ENCODE measurements around the gene SLC12A8. TPM values are rescaled to one million over a fixed set of nuclear protein-coding genes. Genes with fewer than 3 reads are reported as not detected.

SLC12A8 gene
- total RNA-seq, 2 donors from 2014 or later, result 20.7 to 33.7 TPM

DNA sequence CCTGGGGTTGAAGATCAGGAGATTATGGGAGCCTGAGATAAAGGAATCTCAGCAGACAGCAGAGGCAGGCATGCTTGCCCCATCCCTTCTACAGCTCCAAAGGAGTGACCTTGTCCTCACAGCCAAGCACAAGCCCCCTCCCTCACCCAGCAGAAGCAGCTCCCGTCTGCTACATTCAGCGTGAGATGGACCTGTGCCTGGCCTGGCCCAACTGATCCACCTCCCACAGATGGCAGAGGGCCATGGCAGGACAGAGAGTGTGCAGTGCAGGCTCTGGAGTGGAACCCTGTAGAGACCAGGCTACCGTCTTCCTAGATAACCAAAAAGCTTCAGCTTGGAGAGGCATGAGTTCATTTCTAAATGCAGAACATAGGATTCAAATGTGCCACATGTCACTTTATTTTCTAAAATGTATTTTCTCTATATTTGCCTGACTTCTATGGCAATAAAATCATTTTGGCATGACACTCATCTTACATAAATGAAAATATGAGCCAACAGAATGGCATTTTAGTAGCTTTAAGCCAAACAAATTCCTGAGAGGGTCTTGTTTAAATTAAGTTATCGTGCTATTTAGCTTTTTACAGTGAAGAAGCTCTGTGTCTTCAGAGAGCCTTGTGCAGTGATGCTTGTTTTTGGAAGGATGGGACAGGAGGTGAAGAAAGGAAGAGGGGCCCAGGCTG lies 43.7 kb downstream of the SLC12A8 start:
- Histone ChIP-seq H3K27me3 (no peaks in the 10 kb centered on the region), H3K4me3 (no peak overlapping the region), H3K9ac (ENCODE audit: low read depth in 2 of 2, low read length in 2 of 2) (no peak overlapping the region), H3K27ac (no peak overlapping the region), H3K4me1 (peaks cover 7% of the 10 kb centered on the region), H3K9me3 (no peaks in the 10 kb centered on the region), H3K36me3 (no peaks in the 10 kb centered on the region)
- intact Hi-C loops (cut with DNase I), result loop anchor here (10.0 kb wide), 2 partner anchors 174 to 244 kb away; no protein-coding TSS in a partner anchor
- TF ChIP-seq, protein P1, sequence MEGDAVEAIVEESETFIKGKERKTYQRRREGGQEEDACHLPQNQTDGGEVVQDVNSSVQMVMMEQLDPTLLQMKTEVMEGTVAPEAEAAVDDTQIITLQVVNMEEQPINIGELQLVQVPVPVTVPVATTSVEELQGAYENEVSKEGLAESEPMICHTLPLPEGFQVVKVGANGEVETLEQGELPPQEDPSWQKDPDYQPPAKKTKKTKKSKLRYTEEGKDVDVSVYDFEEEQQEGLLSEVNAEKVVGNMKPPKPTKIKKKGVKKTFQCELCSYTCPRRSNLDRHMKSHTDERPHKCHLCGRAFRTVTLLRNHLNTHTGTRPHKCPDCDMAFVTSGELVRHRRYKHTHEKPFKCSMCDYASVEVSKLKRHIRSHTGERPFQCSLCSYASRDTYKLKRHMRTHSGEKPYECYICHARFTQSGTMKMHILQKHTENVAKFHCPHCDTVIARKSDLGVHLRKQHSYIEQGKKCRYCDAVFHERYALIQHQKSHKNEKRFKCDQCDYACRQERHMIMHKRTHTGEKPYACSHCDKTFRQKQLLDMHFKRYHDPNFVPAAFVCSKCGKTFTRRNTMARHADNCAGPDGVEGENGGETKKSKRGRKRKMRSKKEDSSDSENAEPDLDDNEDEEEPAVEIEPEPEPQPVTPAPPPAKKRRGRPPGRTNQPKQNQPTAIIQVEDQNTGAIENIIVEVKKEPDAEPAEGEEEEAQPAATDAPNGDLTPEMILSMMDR (IDR thresholded peaks at IDR 0.05), result no peak
- DNase-seq, result no peak

DNA sequence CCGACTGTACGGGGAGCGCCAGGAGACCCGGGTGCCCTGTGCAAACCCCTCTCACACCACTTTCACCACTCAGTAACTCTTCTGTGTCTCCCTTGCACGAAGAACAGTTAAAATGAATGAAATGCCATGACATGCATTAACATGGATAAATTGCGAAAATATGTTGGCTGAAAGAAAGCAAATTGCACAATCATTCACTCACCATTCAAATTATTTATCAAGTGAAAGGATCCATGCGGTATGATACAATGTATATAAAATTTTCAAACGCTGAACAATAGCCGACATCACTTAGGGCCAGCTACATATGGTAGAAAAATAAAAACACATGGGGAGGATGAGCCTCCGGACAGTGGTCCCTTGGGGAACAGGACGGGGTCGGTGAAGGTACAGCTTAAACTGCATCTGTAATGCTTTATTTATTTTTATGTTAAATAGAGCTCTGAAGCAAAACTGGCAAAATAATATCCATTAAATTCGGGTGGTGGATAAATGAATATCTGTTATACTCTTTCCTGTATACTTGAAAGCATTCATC lies 45.9 kb downstream of the SLC12A8 start:
- H3K9me3 ChIP-seq, result no peaks in the 10 kb centered on the region
- no peak overlapping the region for H3K4me3 ChIP-seq
- H3K36me3 ChIP-seq, result no peaks in the 10 kb centered on the region
- H3K4me1 ChIP-seq, result peaks cover 11% of the 10 kb centered on the region
- no peaks in the 10 kb centered on the region for H3K27me3 ChIP-seq
- no peak overlapping the region for H3K27ac ChIP-seq
- no peak for DNase-seq
- intact Hi-C loops (cut with DNase I), result loop anchor here (10.0 kb wide), 2 partner anchors 172 to 242 kb away; no protein-coding TSS in a partner anchor
- TF ChIP-seq, protein P1 (IDR thresholded peaks at IDR 0.05), result no peak
- no peak overlapping the region for H3K9ac ChIP-seq (ENCODE audit: low read depth in 2 of 2, low read length in 2 of 2)

DNA sequence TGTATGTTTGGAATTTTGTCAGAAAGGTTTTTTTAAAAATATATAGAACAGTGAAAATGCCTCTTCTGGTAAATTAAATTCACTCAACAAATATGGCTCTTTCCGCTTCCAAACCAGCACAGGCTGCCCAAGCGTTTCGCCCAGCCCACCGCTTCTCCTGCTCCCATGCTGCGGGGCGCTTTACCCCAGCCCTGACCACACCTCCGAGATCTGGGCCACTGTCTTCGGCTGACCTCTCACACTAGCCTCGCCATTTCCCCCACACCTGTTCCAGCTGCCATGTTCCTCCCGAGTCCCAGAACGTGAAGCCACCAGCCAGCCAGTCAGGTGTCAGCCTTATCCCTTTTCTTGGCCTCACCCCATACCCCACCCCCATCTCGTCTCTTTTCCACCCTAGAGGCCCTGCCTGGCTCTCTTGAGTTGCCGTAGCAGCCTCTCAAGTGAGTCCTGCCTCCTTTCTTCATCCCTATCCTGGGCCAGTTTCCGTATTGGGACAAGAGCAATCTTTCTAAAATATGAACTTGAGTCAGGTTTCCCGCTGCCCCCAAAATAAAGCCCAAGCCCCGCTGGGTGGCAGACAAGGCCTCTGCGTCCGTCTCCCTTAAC lies 46.5 kb downstream of the SLC12A8 start:
- no peaks in the 10 kb centered on the region for H3K27me3 ChIP-seq
- H3K4me1 ChIP-seq, result peaks cover 11% of the 10 kb centered on the region
- no peak overlapping the region for H3K27ac ChIP-seq
- no peak overlapping the region for H3K4me3 ChIP-seq
- TF ChIP-seq, protein P1 (IDR thresholded peaks at IDR 0.05), result no peak
- H3K9me3 ChIP-seq, result no peaks in the 10 kb centered on the region
- DNase-seq, result no peak
- no peak overlapping the region for H3K9ac ChIP-seq (ENCODE audit: low read depth in 2 of 2, low read length in 2 of 2)
- intact Hi-C loops (cut with DNase I), result loop anchor here (10.0 kb wide), 2 partner anchors 171 to 241 kb away; no protein-coding TSS in a partner anchor
- no peaks in the 10 kb centered on the region for H3K36me3 ChIP-seq

DNA sequence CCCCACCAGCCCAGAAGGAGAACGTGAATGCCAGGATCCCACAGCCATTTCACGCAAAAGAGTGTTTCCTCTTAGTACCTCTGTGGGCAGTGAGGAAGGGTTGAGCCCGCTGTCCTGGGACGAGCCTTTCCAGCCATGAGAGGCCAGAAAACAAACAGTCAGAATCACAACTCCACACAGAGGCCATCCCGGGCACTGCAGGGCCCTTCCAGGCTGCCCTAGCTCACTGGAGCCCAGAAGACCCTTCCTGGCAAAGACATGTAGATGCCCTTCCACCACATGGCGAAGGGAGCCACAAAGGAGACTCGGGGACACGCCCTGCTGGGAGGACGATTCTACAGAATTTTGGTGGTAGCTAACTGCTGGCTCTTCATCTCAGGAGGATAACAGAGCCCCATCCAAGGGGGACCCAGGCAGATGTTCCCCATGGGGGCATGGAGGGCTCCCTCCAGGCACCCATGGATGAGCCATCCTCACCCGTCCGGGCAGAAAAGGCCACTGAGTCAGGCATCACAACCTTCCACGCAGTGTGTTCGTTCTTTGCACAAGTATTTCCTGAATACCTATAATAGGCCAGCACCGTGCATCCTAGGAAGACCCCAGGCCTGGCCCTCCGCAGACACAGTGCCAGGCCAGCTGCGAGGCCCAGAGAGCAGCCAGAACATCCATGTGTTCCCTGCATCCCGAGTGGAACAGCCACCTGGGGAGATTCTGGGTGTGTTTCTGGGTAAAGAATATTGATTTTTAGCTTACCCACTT lies 47.2 kb downstream of the SLC12A8 start:
- Histone ChIP-seq H3K9ac (ENCODE audit: low read depth in 2 of 2, low read length in 2 of 2) (no peak overlapping the region), H3K4me3 (no peak overlapping the region), H3K9me3 (no peaks in the 10 kb centered on the region), H3K36me3 (no peaks in the 10 kb centered on the region), H3K27ac (peak overlapping the region; percentile 74), H3K27me3 (no peaks in the 10 kb centered on the region), H3K4me1 (peaks cover 11% of the 10 kb centered on the region)
- intact Hi-C loops (cut with DNase I), result loop anchor here (10.0 kb wide), 2 partner anchors 171 to 241 kb away; no protein-coding TSS in a partner anchor
- no peak for DNase-seq
- TF ChIP-seq, protein P1 (IDR thresholded peaks at IDR 0.05), result peak; percentile 41

Data from colonic mucosa (tissue), 4 donors.